ENCODE results near the gene FRMD7.

Gene FRMD7

DNA sequence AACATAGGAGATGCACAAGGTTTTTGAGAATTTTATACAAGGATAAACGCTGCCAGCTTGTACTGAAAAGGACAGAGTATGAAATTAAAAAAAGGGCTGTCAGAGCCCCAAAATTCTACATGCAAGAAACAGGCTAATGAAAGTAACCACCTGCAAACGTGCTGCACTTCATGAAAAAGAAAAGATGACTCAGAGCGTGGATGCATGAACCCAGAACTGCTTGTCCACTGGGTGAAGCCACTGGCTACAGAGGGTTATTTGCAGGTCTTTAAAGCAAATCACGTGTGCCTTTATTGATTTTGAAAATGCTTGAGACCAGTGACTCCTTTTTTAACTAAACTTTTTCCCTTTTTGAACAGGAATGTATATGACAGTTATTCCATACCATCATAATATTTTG lies 25.3 kb upstream of the FRMD7 start:
- H3K27ac ChIP-seq: no peak overlapping the region

GRCh38 chrX:132146456-132146855 lies 18.6 kb upstream of the FRMD7 start:
- no peak for DNase-seq (ENCODE audit: low spot score)
- CTCF ChIA-PET: interaction anchor here (0.8 kb wide), 1 partner anchor 88 kb away, joined by 5 read pairs; no protein-coding TSS in a partner anchor
- TF ChIP-seq, protein P1, sequence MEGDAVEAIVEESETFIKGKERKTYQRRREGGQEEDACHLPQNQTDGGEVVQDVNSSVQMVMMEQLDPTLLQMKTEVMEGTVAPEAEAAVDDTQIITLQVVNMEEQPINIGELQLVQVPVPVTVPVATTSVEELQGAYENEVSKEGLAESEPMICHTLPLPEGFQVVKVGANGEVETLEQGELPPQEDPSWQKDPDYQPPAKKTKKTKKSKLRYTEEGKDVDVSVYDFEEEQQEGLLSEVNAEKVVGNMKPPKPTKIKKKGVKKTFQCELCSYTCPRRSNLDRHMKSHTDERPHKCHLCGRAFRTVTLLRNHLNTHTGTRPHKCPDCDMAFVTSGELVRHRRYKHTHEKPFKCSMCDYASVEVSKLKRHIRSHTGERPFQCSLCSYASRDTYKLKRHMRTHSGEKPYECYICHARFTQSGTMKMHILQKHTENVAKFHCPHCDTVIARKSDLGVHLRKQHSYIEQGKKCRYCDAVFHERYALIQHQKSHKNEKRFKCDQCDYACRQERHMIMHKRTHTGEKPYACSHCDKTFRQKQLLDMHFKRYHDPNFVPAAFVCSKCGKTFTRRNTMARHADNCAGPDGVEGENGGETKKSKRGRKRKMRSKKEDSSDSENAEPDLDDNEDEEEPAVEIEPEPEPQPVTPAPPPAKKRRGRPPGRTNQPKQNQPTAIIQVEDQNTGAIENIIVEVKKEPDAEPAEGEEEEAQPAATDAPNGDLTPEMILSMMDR (conservative IDR thresholded peaks at IDR 0.05; ENCODE audit: low read depth): no peak
- POLR2A ChIA-PET (ENCODE audit: low non-redundant PET): no interaction called here
- no peak overlapping the region for H3K27ac ChIP-seq

More for the DNA sequence above, 25.3 kb upstream of the FRMD7 start:
- ChIA-PET CTCF (no interaction called here), POLR2A (ENCODE audit: low non-redundant PET) (no interaction called here)
- TF ChIP-seq, protein P1 (conservative IDR thresholded peaks at IDR 0.05; ENCODE audit: low read depth): no peak
- DNase-seq (ENCODE audit: low spot score): no peak

- no peak overlapping the region for H3K27ac ChIP-seq
- ChIA-PET POLR2A (ENCODE audit: low non-redundant PET) (no interaction called here), CTCF (interaction anchor here (0.8 kb wide), 1 partner anchor 51 kb away, joined by 4 read pairs; no protein-coding TSS in a partner anchor)
- DNase-seq (ENCODE audit: low spot score): no peak
- TF ChIP-seq, protein P1 (conservative IDR thresholded peaks at IDR 0.05; ENCODE audit: low read depth): no peak
Measured at GRCh38 chrX:132144061-132144460, 16.2 kb upstream of the FRMD7 start.

DNA sequence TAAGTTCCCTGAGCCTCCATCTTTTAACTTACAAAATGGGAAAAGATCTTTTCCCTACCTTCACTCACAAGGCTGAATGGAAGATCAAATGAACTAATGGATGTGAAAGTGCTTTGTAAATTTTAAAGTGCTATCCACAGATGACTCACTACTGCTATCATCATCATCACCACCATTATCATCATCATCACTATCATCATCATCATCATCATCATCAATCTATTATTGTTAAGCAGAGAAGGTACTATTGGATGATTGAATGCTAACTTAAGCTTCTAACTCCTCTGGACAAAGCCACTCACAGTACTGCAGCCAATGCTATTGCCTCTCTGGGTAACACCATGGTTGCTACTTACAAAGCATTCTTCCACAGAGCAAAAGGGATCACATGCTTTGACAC lies 1.9 kb downstream of the FRMD7 start:
- ChIA-PET CTCF (interaction anchor here (0.6 kb wide), 1 partner anchor 19 kb away, joined by 3 read pairs; no protein-coding TSS in a partner anchor), POLR2A (ENCODE audit: low non-redundant PET) (no interaction called here)
- TF ChIP-seq, protein P1 (conservative IDR thresholded peaks at IDR 0.05; ENCODE audit: low read depth): no peak
- DNase-seq (ENCODE audit: low spot score): no peak
- H3K27ac ChIP-seq: no peak overlapping the region

DNA sequence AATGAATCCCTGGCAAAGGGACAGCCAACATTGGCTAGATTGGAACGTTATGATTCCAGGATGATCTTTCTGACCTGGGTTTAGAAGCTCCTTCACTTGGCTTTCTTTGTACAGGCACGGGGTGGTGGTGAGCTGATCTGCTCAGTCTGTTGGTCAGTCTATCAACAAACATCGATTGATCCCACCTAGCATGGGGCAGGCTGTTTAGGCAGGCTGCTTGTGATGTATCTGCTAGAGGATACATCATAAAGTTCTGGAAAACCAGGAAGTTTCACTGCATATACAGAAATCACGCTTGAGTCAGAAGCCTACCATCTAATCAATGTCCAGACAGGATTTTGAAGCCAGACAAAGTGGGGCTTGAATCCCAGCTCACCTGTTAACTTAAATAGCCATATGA lies 6.9 kb downstream of the FRMD7 start:
- ChIA-PET POLR2A (ENCODE audit: low non-redundant PET) (no interaction called here), CTCF (no interaction called here)
- no peak overlapping the region for H3K27ac ChIP-seq
- TF ChIP-seq, protein P1 (conservative IDR thresholded peaks at IDR 0.05; ENCODE audit: low read depth): no peak
- no peak for DNase-seq (ENCODE audit: low spot score)

DNA sequence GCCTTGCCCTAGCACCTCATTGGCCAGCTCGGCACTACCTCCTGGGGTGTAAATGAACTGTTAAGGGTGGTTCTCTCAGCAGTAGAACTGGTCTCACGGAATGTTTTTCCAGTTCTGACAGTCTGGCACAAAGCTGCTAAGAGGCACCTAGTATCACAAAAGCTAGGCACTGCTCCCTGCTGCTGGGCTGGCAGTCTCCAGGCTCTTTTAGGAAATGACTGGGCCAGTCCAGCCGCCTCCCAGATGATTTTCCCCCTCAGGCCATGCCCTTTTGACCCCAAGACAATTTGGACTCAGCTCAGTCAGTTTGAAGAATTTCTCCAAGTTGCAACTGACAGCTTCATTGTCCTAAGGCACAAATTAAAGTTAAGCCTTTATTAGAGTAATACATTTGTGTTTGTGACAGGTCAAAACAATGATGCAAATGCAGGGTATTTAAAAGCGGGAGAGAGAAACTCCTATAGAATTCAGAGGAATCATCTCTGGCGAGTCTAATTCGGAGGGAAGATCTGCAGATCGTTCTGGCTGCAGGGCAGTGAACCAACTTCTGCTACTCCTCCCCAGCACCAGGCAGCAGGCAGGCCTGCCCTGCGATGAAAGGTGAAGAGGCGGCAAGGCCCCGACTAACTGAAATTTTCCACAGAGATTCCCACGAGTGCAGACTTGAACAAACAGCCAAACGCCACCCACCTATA lies 7.9 kb downstream of the FRMD7 start:
- TF ChIP-seq, protein P1 (conservative IDR thresholded peaks at IDR 0.05; ENCODE audit: low read depth): no peak
- CTCF ChIA-PET: no interaction called here
- POLR2A ChIA-PET (ENCODE audit: low non-redundant PET): no interaction called here
- H3K27ac ChIP-seq: no peak overlapping the region
- DNase-seq (ENCODE audit: low spot score): no peak
